Cardiac muscle cell (in vitro differentiated cells and primary cell): ENCODE results near the gene FAM170A. TPM values are rescaled to one million over a fixed set of nuclear protein-coding genes. Genes with fewer than 3 reads are reported as not detected.

ENCODE experiments used
- DNase-seq, 2 donors: peaks; one replicate each; pipeline versions ENCODE4 v3.0.0 to v3.0.0-alpha.2; 2010 to 2017; ENCODE audit warnings: low read depth in 1 of 2, low spot score in 1 of 2
- H3K27ac ChIP-seq: fragments of 200-600 bp; sonication (generic); 2 replicates; pipeline ENCODE4 v1.5.1; 2016
- H3K27me3 ChIP-seq: fragments of 200-600 bp; sonication (generic); 2 replicates; pipeline ENCODE4 v1.6.0; 2016; ENCODE audit warnings: control low read depth
- H3K36me3 ChIP-seq: fragments of 200-600 bp; sonication (generic); 2 replicates; pipeline ENCODE4 v1.5.1; 2016; ENCODE audit warnings: control low read depth
- H3K4me1 ChIP-seq: fragments of 200-600 bp; sonication (generic); 2 replicates; pipeline ENCODE4 v1.8.1; 2017; ENCODE audit warnings: low read depth, mild to moderate bottlenecking, mixed run types
- H3K4me3 ChIP-seq: fragments of 200-600 bp; sonication (generic); 2 replicates; pipeline ENCODE4 v1.5.1; 2016; ENCODE audit warnings: mild to moderate bottlenecking
- H3K9me3 ChIP-seq: fragments of 200-600 bp; sonication (generic); 2 replicates; pipeline ENCODE4 v1.5.1; 2017; ENCODE audit warnings: low read depth, mild to moderate bottlenecking, control low read depth
- CTCF ChIP-seq: IDR thresholded peaks from 2 replicates; pipeline ENCODE4 v1.5.1; 2012; ENCODE audit warnings: low read depth, mild to moderate bottlenecking, low read length
- polyA plus RNA-seq: library from polyadenylated mRNA; unstranded; fragments of >200 nt; fragmentation: Nextera tagmentation; extraction: Ambion mirVana; gene quantifications from 2 replicates; pipeline ENCODE4 v1.2.1, GENCODE V29; 2016
- total RNA-seq: library from RNA; depleted of rRNA; stranded (reverse); fragments of >200 nt; gene quantifications from 2 replicates; pipeline ENCODE4 v1.2.3, GENCODE V29; 2016

The FAM170A gene
- total and polyA plus RNA-seq, 2 experiments from 2014 or later = not detected

- no peak overlapping the region for H3K4me3 ChIP-seq
- H3K27me3 ChIP-seq = no peaks in the 10 kb centered on the region
- no peaks in the 10 kb centered on the region for H3K9me3 ChIP-seq
- DNase-seq = peak in 1 of 2 donors; percentile 3
- TF ChIP-seq CTCF = no peak
- H3K4me1 ChIP-seq = no peaks in the 10 kb centered on the region
- no peaks in the 10 kb centered on the region for H3K36me3 ChIP-seq
- no peak overlapping the region for H3K27ac ChIP-seq
Measured at GRCh38 chr5:119655061-119655460, 25.7 kb downstream of the FAM170A start.

GRCh38 chr5:119656023-119656422, 26.7 kb downstream of the FAM170A start:
- H3K36me3 ChIP-seq = no peaks in the 10 kb centered on the region
- no peak for TF ChIP-seq CTCF
- H3K9me3 ChIP-seq = no peaks in the 10 kb centered on the region
- H3K27me3 ChIP-seq = no peaks in the 10 kb centered on the region
- no peak overlapping the region for H3K27ac ChIP-seq
- H3K4me3 ChIP-seq = no peak overlapping the region
- H3K4me1 ChIP-seq = no peaks in the 10 kb centered on the region
- DNase-seq = no peak

- Histone ChIP-seq H3K4me3 (no peak overlapping the region), H3K36me3 (no peaks in the 10 kb centered on the region), H3K27me3 (no peaks in the 10 kb centered on the region), H3K4me1 (no peaks in the 10 kb centered on the region), H3K27ac (no peak overlapping the region), H3K9me3 (no peaks in the 10 kb centered on the region)
- no peak for TF ChIP-seq CTCF
- no peak for DNase-seq
Measured at GRCh38 chr5:119666542-119666941, 37.2 kb downstream of the FAM170A start.

GRCh38 chr5:119678351-119679028, 49.1 kb downstream of the FAM170A start:
- no peak overlapping the region for H3K27ac ChIP-seq
- DNase-seq = no peak
- H3K9me3 ChIP-seq = no peaks in the 10 kb centered on the region
- no peaks in the 10 kb centered on the region for H3K27me3 ChIP-seq
- no peak overlapping the region for H3K4me3 ChIP-seq
- no peaks in the 10 kb centered on the region for H3K36me3 ChIP-seq
- no peak for TF ChIP-seq CTCF
- H3K4me1 ChIP-seq = no peaks in the 10 kb centered on the region

GRCh38 chr5:119680080-119680479, 50.7 kb downstream of the FAM170A start:
- no peak for TF ChIP-seq CTCF
- no peak for DNase-seq
- no peak overlapping the region for H3K4me3 ChIP-seq
- H3K9me3 ChIP-seq = no peaks in the 10 kb centered on the region
- no peaks in the 10 kb centered on the region for H3K27me3 ChIP-seq
- no peaks in the 10 kb centered on the region for H3K4me1 ChIP-seq
- H3K27ac ChIP-seq = no peak overlapping the region
- no peaks in the 10 kb centered on the region for H3K36me3 ChIP-seq
